Putamen (tissue), 1 donor: Measurements from ENCODE around the gene SBNO2.
"Not testable (repeated sequence)": the region's sequence is repeated elsewhere in the genome, so short reads cannot be mapped to it uniquely, and the experiment has no call there.

Source experiments
- DNase-seq: peaks from one replicate; pipeline ENCODE4 v3.0.0-alpha.2; 2016; ENCODE audit warnings: low spot score

Gene SBNO2

DNA sequence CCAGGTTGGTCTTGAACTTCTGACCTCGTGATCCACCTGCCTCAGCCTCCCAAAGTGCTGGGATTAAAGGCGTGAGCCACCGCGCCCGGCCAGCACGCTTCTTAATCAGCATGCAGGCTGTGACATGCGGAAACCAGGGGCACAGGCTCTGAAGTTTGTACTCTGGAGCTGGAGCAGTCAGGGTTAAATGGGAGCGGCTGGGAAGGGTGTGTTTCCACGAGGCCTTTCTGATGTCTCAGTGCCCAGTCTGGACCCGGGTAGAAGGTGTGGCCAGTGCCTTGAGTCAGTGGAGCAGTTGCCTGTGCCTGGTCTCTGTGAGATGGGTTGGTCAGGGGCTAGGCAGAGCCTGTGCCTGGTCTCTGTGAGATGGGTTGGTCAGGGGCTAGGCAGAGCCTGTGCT, 34.8 kb upstream of the SBNO2 start:
- not testable (repeated sequence) for DNase-seq

DNA sequence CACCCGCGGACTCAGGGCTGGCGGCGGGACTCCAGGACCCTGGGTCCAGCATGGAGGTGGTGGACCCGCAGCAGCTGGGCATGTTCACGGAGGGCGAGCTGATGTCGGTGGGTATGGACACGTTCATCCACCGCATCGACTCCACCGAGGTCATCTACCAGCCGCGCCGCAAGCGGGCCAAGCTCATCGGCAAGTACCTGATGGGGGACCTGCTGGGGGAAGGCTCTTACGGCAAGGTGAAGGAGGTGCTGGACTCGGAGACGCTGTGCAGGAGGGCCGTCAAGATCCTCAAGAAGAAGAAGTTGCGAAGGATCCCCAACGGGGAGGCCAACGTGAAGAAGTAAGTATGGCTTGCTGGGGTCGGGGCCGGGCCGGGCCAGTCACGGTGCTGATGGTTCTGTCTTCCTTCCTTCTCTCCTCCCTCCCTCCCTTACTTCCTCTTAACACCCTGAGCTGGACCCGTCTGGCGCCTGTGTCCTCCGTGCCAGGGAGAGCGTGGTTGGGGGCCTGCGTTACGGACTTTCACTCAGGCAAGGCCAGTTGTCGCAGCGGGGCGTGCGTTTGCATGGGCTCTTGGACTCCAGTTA, 32.9 kb upstream of the SBNO2 start:
- no peak for DNase-seq

DNA sequence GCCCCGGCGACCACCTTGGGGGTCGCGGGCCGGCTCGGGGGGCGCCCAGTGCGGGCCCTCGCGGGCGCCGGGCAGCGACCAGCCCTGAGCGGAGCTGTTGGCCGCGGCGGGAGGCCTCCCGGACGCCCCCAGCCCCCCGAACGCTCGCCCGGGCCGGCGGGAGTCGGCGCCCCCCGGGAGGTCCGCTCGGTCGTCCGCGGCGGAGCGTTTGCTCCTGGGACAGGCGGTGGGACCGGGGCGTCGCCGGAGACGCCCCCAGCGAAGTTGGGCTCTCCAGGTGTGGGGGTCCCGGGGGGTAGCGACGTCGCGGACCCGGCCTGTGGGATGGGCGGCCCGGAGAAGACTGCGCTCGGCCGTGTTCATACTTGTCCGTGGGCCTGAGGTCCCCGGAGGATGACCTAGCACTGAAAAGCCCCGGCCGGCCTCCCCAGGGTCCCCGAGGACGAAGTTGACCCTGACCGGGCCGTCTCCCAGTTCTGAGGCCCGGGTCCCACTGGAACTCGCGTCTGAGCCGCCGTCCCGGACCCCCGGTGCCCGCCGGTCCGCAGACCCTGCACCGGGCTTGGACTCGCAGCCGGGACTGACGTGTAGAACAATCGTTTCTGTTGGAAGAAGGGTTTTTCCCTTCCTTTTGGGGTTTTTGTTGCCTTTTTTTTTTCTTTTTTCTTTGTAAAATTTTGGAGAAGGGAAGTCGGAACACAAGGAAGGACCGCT, 32.2 kb upstream of the SBNO2 start:
- no peak for DNase-seq

DNA sequence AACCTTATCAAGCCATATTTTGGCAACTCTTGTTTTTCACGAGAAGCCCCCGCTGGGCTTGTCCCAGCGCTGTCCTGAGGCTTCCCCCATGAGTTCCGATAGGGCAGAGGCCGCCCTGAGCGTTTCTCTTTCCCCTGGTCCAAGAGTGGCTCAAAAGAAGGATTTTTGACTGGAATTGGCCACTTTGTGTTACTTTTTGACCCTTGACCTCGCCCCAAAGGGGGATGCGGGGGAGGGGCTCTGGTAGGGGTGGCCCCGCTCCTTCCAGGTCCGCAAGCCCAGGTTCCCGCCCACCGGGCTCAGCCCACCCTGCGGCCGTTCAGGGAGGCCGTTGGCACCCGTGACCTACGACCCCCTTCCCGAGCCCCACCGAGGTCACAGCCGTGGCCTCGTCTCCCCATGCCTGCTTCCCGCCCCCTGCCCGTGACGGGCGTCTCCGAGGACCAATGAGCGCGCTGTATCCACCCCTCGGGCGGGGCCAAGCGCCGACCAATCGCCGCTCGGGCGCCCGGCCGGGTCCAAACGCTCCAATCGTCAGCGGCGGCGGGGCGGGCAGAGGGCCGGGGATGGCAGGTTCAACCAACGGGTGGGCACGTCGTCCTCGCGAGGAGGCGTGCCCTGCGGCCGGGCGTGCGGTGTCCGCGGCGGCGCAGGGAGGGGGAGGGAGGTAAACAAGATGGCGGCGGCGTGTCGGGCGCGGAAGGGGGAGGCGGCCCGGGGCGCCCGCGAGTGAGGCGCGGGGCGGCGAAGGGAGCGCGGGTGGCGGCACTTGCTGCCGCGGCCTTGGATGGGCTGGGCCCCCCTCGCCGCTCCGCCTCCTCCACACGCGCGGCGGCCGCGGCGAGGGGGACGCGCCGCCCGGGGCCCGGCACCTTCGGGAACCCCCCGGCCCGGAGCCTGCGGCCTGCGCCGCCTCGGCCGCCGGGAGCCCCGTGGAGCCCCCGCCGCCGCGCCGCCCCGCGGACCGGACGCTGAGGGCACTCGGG, 31.3 kb upstream of the SBNO2 start, which contains the start of gene STK11:
Gene STK11, plus strand, starts transcription at position 665 of the 986 bp plus-strand sequence. CDS start 1,136 bp downstream, outside the sequence.
- DNase-seq, result peak; percentile 98

DNA sequence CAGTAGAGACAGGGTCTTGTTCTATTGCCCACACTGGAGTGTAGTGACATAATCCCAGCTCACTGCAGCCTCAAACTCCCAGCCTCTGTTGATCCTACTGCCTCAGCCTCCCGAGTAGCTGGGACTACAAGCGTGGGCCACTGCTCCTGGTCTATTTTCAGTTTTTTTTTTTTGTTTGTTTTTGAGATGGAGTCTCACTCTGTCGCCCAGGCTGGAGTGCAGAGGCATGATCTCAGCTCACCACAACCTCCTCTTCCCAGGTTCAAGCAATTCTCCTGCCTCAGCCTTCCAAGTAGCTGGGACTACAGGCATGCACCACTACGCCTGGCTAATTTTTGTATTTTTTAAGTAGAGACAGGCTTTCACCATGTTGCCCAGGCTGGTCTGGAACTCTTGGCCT, 26.5 kb upstream of the SBNO2 start:
- not testable (repeated sequence) for DNase-seq

DNA sequence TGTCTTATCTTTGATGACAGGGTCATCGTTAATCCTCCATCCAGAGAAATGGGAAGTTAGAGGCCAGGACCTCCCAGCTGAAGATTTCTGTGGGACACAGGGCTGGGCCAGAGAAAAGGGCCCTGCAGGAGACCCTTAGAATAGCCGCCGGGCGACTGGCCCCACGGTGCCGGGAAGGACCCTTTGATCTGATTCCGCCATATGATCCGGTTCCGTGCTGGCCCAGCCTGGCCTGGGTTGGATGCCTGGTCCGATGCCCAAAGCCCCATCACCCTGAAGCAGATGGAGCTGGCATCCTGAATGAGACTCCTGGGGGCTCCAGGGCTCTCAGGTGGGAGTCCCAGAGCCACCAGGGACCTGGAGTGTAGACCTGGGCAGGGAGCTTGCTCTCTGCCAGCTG, 25.5 kb upstream of the SBNO2 start:
- no peak for DNase-seq

DNA sequence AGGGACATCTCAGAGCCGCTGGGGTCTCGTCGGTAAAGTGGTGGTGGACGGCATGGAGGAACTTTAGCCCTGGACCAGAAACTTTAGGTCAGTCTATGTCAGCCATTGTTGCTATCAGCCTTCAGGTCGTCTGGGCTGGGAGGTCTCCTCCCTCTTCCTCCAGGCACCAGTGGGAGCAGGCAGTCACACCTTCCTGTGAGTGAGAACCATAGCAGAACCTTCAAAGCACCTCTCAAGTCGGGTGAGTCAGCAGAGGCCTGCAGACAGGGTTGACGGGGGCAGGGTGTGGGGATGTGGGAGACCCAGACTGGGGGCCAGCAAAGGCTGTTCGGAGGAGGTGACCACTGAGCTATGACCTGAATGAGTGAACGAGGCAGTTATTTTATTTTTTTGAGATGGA, 15.4 kb upstream of the SBNO2 start:
- no peak for DNase-seq

DNA sequence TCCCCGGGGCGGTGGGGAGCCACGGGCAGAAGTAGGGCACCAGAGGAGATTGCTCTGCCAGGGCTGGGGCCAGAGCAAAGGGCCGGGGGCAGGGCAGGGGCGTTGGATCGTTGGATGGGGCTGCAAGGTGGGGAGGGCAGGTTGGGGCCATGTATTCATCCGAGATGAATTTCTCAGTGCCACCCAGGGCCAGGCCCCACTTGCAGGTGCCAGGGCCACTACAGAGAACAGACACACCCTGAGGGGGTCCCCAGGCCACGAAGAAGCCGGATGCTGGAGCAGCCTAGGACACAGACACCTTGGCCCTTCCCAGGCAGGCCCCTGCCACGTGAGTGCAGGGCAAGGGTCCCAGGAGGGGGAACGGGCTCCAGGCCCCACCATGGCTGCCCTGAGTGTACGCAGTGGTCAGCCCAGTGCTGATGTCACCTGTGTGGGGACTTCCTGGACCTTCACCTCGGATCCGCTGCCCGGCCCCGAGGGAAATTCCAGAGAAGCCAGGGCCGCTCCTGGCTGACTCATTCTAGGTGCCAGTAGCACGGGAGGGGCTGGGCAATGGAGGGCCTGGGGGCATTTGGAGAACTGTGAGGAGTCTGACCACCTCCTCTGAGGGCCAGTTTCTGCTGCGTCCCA, 9.6 kb upstream of the SBNO2 start:
- DNase-seq, result no peak

DNA sequence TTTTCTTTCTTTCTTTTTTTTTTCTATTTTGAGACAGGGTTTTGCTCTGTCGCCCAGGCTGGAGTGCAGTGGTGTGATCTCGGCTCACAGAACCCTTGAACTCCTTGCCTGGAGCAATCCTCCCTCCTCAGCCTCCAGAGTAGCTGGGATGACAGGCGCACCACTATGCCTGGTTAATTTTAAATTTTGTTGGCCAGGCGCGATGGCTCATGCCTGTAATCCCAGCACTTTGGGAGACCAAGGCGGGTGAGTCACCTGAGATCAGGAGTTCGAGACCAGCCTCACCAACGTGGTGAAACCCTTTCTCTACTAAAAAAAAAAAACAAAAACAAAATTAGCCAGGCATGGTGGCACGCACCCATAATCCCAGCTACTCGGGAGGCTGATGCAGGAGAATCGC, 8.7 kb upstream of the SBNO2 start:
- no peak for DNase-seq

DNA sequence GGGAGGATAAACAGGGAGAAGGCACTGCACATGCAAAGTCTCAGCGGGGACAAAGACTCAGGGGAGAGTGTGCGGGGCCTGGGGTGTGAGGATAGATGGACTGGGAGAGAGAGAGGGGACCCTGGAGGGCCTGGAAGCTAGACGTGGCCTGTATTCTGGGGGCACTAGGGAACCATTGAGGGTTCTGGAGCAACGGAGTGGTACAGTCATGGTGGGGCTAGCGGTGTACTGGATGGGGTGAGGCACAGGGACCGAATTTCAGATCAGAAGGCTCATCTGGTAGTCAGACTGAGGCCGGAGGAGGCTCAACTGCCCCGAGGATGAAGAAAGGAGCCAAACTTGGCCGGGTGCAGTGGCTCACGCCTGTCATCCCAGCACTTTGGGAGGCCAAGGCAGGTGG, 8.0 kb upstream of the SBNO2 start:
- no peak for DNase-seq

DNA sequence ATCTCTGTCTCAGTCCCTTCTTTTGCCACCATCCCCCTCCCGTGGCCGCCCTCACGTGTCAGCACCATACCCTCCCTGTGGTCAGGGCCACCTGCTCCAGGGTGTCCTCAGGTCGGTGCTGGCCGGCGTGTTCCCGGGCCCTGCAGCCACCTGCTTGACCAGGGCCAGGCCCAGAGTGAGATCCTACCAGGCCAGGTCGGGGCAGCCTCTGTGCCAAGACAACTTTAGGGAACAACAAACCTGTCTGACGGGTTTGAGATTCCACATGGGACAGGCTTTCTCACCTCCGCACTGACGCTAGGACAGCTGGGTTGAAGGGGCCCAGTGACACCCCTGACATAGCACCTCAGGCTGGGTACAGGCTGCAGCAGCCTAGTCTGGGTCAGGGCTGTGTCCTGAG, 7.5 kb upstream of the SBNO2 start:
- no peak for DNase-seq

DNA sequence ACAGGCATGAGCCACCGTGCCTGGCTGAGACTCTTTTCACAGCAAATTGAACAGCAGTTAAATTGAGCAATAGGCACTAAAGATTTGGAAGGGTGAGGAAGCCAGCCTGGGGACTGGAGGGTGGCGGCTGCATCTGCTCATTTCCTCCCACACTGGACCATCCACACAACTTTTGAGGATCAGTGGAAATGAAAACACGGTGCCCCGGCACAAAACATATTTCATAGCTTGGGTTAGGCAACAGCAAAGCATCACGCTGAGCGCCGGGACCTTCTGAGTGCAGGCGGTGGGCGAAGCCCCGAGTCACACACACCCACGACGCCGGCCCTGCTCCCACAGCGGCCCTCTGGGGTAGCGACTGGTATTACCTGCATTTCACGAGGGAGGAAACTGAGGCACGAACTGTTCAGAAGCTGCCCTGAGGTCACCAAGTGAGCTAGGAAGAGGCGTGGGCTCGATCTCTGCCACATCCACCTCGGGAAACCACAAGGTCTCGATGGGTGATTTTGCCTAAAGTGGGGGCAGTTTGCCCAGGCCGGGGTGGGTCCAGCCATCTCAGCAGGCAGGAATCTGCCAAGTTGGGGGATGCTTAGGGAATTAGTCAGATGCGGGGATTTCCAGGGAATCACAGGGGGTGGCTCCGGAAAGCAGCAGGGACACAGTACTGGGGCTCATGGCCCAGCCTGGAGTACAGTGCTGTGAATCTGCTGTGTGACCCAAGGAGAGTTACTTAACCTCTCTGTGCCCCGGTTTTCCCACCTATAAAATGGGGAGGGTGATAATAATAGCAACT, 3.5 kb upstream of the SBNO2 start:
- DNase-seq, result no peak

DNA sequence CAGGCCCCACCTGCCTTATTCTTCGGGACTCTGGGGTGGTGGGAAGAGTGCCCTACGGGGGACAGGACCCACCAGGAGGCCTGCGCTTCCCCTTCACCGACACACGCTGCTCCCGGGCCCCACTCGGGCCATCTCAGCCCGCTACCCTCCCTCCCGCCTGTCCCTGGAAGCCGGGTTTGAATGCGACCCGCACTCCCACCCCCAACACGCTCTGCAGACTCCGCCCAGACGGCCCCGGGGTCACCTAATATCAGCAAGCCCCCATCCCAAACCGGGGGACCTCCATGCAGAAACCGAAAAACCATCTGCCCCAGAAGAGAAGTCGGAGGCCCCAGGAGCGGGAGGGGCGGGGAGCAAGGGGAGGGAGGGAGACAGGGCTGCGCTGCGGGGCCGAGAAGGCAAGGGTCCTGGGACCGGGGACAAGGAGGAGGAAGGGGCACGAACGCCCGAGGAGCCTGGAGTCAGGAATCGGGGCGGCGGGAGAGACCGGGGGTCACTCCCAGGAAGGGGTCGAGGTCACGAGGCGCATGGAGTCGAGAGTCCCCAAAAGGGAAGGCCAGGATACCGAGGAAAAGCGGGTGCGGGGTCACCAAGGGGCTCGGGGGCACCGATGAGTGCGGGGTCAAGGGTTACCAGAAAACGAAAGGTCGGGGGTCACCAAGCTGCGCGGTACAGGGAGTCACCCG, 766 bp downstream of the SBNO2 start:
- no peak for DNase-seq

DNA sequence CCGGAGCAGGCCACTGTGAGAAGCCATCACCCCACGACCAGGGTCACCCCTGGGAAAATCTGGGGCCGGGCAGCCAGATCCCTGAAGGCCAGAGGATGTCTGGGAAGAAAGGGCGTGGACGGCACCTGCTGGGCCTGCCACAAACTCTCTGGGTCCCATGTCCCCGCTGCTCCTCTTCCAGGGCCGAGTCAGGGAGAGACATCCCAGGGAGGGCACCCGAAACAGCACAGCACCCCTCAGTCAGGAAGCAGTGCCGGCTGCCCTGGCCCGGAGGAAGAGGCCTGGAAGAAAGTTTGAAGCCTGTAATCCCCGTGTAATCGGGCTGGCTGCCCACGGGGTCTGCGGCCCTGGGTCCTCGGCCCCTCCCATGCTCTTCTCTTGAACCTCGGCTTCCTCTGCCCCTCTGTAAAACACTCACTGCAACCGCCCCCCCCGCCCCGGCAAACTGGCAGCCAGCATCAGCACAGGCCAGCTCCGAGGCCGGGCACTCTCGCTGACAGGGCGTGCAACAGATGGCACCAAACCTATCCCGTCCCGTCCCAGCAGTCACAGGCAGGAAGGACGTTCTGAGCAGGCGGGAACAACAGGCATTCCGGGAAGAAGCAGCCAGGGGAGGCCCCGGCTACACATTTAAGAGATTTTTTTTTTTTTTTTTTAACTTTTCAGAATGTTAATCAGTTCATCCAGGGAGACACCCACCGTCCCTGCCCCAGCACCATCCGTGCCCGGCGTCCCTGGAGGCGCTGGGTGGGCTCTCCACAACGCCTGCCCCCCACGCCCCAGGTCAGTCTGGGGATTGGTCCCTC, 1.5 kb downstream of the SBNO2 start:
- DNase-seq, result no peak

DNA sequence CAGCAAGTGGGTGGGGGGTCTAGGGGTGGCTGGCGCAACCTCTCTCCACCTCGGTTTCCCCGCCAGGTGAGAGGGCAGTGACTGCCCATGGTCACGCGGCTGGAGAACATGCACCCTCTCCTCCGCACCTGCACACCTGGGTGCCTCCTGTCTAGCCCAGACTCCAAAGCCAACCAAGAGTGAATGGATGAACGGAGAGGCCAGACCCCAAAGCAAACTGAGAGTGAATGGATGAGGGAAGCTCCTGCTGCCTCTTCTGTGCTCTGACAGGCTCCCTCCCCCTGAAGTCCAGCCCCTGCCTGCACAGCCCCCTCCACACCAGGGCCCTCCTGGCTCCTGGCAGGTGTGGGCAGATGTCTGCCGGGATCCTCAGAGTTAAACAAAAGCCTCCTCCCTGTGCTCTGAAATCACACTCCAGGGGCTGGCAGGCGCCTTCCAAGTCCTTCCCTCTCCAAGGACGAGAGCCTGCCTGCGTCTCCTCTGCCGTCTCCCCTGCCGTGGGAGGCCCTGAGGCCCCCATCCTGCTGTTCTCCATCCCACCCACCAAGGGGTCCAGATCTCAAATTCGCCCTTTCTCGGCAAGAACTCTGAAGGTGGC, 2.2 kb downstream of the SBNO2 start:
- no peak for DNase-seq

DNA sequence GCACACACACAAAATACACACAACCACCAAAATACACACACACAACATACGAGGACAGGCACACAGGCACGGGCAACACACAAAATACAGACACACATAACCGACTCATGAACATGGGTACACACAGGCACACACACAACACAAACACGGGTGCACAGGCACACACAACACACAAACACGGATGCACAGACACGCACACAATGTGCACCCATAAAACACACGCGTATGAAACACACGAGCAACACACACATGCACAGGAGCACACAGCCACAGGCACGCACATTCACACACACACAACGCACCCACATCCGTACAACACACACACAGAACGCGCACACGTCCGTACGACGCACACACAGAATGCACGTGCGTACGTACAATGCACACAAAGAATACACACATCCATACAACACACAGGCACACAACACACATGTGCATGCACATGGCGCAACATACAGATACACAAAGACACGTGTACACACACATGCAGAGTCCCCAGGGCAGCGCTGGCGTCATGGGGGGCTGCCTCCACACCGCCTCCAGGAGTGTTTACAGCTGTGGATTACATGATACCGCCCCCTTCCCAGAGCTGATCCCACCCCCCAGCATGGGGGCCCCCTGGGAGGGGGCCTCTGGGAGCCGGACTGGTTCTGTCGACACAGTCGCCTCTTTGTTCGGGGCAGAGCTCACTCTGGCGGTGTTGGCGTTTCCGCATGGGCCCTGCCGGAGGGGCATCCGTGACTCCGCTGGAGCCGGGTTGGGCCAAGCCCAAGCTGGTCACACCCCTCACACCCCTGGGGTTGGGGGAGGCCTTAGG, 2.9 kb downstream of the SBNO2 start:
- no peak for DNase-seq

DNA sequence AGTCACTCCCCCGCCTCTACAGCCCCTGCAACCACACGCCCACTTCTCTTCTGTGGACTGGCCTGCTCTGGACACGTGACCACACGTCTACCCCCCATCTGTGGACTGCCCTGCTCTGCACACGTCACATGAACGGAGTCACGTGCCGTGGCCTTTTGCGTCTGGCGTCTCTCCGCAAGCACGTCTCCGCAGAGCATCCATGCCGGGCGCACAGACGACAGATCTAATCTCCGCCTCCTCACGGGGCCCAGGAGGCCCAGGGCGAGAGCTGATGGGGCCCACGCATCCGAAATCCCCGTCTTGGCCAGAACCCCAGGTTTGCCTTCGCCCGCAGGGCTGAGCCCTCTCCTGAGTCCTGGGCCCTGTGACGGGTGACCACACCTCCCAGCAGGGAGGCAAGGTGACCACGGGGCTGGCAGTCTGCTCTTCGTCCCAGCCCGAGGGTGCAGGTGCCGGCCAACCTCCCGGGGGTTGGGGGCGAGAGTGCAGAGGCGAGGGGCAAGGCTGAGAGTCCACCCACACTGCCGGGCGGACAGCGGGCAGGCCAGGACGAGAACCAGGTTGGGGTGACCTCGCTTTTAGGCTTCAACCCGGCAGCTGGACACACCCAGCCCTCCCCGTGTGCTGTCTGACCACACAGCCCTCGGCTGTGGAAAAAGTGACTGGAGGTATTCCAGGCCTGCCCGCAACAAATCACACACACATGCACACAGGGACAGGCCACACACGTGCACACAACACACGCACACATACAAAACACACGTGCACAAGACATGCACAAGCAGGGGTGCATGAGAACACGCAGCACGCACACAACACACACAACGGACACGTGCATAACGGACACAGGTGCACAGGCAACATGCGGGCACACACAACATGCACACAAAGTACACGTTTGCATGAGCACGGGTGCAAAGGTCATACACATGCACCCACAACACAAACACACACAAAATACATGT, 3.9 kb downstream of the SBNO2 start:
- DNase-seq, result no peak

DNA sequence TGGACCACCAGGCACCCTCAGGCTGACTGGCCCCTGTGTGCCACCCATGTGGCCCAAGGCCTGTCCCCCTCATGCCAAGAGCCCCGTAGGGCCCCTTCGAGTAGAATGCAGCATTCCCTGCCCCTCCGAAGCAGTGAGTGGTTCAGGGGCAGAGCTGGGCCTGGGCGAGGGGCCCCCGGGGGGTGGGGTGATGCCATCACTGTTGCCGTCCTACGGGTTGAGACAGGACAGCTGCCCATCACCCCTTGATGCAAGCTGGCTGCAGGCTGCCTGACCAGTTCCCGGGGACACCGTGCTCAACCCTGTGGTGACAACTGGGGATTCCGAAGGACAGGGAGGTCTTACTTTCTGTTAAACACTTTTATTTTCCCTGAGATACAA, 4.7 kb downstream of the SBNO2 start:
- DNase-seq, result no peak
